HS-5 (cell line): ENCODE data around the gene RNF32.
"Not testable (repeated sequence)": the region's sequence is repeated elsewhere in the genome, so short reads cannot be mapped to it uniquely, and the experiment has no call there.

Experiments
- DNase-seq: peaks from one replicate; pipeline ENCODE4 v3.0.0-alpha.2; 2012; ENCODE audit warnings: low read depth

The RNF32 gene

DNA sequence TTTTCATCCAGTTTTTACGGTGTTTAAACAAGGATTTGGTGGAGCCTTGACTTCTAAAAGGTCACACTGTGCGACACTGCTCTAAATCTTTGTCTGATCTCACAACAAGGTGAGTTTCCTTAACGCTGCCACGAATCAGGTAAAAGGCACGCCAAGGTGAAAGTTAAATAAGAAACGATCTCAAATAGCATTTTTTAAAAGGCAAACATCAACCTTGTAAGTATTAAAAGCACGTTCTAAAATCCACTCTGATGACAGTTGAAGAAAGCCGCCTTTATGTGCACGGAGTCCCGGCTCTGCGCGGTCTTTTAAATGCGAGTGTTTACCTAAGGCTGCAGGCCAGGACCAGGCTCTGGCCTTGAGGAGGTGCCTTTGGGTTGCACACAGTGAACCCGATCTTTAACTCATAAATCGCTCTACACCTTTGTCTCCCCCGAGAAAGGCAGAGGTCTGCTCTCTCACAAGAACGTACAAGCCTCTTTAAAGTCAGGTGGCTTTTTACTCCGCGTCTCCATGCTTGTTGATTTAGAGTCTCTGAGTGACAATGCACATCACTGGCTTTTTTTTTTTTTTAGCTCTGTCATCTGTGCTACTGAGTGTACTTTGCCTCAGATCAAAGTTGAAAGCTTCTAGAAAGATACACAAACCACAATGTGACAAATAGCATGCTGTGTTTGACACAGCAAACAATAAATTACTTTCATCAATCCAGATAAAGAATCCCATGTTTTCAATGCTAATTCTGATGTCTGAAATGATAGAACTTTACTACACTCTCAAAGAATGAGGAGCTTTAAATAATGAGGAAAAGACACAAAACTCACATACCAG lies 25.9 kb upstream of the RNF32 start:
- no peak for DNase-seq

DNA sequence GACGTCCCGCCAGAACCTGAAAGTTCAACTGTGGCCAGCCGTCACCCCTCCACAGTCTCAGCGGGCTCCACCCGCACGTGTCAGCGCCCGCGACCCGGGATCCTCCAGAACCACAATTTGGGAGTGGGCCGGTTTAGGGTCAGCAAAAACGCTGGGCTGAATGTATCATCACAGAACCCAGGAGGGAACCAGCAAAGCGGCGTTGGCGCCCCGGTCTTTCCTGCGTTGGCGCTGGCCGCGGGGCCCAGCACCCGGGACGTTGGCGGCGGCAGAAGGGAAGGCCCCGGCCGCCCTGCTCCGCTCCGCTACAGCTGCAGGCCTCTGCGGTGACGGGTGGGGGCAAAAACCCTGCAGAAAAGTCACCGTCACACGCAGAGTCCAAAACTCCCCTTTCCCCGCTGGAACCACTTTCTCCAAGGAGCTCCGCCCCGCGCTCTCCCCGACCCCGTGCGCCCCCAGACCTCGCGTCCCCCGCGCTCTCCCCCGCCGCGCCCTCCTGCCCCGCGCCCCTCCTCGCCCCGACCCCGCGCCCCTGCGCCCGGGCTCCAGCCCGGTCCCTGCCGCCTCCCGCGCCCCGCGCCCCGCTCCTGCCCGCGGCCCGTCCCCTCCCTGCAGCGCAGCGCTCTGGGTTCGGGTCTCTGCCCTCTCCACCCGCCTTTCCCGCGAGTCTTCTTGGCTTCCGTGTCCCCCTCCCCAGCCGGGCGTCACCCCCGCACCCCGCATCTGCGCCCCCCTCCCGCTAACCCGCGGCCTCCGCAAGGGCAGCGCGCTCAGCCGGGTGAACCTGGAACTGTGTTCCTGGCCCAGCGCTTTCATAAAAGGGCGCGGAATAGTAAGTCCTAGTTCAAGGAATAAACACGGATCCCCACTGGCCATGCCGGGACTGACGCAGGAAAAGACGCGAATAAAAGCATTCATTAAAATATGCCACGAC lies 24.0 kb upstream of the RNF32 start:
- no peak for DNase-seq

DNA sequence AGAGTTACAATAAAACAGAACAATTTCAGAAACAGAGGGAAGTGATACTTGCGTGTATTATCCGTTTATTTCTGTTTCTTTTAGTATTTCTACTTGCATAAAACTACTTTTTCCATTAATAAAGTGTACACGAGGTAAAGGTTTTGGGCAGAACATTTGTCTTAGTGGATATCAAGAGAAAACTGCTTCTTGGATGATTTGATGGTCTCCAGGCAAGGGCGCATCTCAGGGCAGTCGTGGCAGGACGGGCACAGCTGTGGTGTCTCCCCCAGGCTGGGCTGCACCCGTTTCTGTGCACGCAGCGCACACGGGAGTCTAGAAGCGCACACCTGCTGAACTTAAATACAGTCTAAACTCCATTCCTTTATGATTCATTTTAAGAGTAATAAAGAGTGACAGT lies 23.4 kb upstream of the RNF32 start:
- DNase-seq: no peak

DNA sequence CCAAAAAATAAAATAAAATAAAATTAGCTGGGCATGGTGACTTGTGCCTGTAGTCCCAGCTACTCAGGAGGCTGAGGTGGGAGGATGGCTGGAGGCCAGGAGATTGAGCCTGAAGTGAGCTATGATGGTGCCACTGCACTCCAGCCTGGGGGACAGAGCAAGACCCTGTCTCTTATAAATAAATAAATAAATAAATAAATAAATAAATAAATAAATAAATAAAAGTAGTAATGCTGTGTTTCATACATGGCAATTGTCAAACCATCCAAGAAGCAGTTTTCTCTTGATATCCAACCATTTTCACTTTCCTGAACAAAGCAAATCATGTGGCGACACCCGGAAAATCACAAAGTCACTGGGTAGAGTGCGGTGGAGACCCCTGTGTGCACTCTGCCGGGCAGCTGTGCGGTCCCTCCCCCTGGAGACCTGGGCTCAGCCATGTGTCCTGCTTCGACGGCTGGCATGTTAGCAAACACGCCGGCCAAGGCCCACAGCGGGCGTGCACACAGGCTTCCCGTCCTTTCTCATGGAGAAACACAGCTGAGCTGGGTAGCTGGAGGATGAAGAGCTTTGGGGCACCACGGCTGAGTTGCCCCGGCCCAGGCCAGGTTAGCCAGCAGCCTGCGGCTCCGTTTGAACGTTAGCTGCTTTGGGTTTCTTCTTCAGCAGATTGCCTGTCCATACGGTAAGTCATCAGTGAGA lies 22.3 kb upstream of the RNF32 start:
- DNase-seq: no peak

DNA sequence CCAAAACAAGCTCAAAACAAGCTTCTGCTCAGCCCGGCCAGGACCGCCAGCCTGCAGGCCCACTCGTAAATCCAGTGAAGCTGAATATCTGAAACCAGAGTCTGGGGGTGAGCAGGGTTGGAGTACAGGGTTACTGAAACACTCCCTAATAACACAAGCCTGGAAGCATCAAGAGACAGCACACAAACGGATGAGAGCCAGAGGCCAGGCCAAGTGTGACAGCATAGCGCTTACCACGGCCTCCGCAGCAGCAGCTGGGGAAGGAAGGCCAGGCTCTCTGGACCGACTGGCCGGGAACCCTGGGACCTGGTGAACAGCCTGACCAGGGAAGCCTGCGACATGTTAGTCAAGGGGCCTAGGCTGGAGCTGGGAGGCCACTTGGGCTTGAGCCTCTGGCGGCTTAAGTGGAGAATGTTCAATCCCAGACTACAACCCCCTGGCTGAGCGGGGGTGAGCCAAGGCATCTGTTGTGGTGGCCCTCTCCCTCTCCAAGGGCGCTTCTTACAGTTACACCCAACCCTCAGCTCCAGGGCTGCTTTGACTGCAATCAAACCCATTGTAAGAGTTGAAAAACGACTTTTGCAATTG lies 21.7 kb upstream of the RNF32 start:
- no peak for DNase-seq

DNA sequence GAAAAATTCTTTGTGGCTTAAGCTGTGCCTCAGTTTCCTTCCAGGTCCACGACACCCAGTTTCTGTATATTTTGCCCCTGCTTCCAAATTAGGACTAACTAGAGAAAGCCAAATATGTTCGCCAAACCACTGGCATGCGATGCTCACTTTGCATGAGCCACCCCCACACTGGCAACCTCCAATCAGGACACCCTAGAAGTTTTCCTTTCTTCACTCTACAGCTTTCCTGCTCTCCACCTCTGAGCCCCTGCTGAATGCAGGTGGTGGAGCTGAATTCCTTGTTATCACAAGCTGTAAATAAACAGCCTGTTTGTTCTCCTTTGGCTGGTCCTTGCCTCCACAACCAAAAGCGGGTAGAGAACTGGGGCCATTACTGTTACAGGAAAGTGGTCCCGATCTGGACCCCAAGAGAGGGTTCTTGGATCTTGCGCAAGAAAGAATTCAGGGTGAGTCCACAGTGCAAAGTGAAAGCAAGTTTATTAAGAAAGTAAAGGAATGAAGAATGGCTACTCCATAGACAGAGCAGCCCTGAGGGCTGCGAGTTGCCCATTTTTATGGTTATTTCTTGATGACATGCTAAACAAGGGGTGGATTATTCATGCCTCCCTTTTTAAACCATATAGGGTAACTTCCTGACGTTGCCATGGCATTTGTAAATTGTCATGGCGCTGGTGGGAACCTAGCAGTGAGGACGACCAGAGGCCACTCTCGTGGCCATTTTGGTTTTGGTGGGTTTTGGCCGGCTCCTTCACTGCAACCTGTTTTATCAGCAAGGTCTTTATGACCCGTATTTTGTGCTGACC lies 20.9 kb upstream of the RNF32 start:
- DNase-seq: not testable (repeated sequence)

DNA sequence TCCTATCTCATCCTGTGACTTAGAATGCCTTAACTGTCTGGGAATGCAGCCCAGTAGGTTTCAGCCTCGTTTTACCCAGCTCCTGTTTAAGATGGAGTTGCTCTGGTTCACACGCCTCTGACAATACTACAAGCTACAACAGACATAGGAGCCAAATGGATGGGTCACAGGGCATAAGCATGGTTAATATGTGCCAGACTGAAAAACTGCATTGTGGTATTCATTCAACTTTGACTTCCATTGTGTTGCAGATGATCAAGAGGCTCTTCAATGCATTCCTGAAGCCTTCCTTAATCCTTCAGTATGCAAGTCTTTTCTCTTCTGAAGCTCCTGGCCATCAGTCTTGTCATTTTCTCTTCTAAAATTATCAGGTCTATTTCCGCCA lies 20.3 kb upstream of the RNF32 start:
- DNase-seq: no peak

DNA sequence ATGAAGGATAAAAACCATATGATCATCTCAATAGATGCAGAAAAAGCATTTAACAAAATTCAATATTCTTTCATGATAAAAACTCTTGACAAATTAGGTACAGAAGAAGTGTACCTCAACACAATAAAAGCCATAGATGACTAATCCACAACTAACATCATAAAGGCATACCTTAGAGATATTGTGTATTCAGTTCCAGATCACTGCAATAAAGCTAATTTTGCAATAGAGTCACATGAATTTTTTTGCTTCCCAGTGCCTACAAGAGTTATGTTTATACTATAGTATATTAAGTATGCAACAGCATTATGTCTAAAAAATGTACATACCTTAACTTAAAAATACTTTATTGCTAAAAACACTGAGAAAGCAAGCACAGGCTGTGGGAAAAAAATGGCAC lies 18.9 kb upstream of the RNF32 start:
- no peak for DNase-seq

DNA sequence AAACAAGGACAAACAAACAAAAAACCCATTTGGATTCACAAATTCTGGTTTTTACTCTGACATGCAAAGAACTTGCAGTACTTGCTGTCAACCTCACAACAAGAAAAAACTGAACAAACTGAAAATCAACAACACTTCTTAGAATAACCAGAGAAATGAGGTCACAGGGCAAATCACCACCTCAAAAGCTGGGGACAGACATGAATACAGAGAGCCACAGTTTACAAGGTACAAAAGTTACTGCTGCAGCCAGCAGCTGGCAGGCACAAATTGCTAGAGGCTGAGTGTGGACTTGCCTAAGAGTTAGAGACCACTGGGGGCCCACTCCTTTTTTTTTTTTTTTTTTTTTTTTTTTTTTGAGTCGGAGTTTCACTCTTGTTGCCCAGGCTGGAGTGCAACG lies 15.0 kb upstream of the RNF32 start:
- no peak for DNase-seq

GRCh38 chr7:156626220-156626895 lies 14.2 kb upstream of the RNF32 start:
- no peak for DNase-seq

GRCh38 chr7:156628562-156628961 lies 12.0 kb upstream of the RNF32 start:
- no peak for DNase-seq

DNA sequence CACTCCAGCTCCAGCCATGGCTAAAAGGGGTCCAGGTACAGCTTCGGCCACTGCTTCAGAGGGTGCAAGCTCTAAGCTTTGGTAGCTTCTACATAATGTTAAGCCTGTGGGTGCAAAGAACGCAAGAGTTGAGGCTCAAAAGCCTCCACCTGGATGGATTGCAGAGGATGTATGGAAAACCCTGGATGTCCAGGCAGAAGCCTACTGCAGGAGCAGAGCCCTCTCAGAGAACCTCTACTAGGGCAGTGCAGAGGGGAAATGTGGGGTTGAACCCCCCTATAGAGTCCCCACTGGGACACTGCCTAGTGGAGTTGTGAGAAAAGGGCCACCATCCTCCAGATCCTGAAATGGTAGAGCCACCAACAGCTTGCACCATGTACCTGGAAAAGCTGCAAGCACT lies 10.7 kb upstream of the RNF32 start:
- no peak for DNase-seq

- DNase-seq: no peak
Observed at GRCh38 chr7:156634117-156634516, 6.5 kb upstream of the RNF32 start.

DNA sequence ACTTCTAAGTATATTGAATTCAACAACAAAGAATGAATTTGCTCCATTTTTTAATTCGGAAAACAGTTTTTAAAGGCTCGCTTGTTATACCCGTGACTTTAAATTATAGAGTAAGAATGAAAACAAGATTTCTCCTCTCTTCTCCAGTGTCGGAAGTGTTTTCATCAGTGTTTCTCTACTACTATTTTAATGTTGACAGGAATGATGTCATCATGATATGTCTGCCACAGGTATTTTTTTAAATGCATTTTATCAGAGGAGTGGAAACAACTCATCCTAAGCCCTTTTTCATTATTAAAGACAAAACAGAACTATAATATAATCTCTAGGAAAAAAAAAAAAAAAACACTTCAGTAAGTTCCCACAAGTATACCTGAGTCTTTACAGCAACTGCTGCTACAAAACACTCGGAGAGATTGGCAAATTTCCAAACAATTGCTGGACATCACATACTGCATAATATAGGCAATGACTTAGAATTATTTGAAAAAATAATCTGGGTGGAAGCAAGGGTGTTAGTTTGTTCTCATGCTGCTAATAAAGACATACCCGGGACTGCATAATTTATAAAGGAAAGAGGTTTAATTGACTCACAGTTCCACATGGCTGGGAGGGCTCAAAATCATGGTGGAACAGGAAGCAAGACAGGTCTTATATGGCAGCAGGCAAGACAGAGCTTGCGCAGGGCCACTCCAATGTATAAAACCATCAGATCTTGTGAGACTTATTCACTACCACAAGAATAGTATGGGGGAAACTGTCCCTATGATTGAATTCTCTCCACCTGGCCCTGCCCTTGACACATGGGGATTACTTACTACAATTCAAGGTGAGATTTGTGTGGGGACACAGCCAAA lies 4.8 kb upstream of the RNF32 start:
- no peak for DNase-seq

GRCh38 chr7:156637093-156637492 lies 3.5 kb upstream of the RNF32 start:
- not testable (repeated sequence) for DNase-seq

DNA sequence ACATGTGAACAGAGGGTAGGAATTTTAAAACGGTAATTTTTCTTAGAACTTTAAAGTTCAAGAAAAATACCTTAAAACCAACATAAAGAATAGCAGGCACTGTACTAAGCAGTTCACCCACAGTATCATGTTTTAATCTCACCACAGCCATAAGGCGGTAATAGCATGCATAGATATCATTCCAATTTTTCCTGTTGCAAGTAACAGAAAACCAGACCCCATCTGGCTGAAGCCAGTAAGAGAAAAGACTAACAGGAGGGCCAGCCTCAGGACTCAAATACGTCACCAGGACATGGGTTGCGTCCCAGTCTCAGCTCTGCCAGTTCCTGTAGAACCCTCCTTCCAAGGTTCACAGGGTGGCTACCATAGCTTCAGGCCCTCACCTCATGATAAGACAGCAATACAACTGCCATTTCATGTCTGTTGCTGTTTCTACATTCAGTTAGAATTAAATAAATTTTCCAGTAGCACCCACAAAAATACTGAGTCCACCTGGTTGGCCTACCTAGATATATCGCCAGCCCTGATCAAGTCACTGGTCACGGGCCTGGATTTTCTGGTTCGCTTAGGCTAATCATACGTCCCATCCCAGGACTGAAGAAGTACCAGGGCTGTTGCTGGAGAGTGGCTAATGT lies 2.0 kb upstream of the RNF32 start:
- DNase-seq: no peak

DNA sequence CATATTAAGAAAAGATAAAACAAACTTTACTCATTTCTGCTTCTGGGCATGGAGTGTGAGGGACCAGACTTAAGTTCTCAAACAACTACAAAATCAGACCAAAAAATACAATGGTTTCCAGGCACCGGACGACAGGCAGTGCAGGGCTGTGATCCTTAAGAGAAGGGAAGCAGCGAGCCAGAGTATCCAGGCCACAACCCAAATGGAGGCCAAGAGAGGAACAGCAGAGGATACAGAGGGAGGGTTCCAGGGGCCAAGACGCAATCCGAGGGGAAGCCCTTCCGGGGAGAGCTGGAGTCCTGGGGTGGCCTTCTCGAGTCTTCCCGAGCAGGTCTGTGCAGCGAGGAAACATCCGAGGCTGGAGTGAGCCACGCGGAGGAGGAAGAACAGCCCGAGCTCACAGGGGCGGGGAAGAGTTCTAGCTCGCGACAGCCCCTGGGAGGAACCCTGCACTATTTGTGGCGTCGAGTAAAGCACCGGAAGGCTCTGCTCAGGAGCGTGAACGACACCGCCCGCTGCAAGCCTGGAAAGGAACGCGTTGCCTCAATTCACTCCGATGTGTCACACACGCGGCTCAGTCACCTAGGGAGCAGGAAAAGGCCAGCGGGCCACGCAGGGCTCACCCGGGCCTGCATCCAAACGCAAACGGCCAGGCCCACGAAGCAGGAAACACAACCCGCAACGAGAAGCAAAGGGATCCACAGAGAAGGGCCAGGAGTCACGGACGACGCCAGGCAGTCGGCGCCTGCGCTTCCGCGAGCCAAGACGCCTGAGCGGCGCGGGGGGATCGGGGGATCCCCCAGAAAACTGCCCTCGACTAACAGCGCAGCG lies 933 bp upstream of the RNF32 start:
- no peak for DNase-seq

DNA sequence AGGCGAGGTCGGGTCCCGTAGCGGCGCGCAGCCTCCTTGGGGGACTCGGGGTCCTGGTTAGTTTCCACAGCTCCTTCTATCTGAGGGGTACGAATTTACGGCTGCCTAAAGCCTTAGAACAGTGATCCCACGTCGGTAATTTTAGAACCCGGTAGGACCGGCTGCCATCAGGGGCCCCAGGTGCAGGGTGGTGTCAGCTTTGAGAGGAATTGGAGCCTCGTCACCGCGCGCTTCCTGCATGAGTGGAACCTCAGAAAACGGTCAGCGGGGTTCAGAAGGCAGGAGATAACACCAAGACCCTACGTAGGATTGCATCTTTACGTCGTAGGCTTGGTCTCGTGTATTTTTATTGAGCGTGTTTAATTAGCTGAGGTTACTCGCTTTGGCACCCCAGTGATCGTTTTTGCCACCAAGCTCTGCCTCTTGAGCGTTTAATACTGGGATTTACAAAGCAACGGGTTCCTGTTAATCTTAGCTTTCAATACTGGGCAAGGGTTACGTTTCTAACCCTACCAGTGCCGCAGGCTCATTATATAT lies 443 bp downstream of the RNF32 start:
- DNase-seq: no peak
